C4-2B (cell line): ENCODE results near the gene SLC23A2.

ENCODE experiments used
- H3K27ac ChIP-seq: fragments of 450-650 bp; 2 replicates; pipeline ENCODE4 v1.5.1; 2017
- ZFX ChIP-seq: fragments of 450-650 bp; IDR thresholded peaks from 2 replicates; pipeline ENCODE4 v1.6.1; 2017
- TF ChIP-seq, protein P1 (sequence below): fragments of 450-650 bp; conservative IDR thresholded peaks from 2 replicates; pipeline ENCODE4 v1.5.1; 2017; ENCODE audit warnings: mild to moderate bottlenecking

SLC23A2 gene

DNA sequence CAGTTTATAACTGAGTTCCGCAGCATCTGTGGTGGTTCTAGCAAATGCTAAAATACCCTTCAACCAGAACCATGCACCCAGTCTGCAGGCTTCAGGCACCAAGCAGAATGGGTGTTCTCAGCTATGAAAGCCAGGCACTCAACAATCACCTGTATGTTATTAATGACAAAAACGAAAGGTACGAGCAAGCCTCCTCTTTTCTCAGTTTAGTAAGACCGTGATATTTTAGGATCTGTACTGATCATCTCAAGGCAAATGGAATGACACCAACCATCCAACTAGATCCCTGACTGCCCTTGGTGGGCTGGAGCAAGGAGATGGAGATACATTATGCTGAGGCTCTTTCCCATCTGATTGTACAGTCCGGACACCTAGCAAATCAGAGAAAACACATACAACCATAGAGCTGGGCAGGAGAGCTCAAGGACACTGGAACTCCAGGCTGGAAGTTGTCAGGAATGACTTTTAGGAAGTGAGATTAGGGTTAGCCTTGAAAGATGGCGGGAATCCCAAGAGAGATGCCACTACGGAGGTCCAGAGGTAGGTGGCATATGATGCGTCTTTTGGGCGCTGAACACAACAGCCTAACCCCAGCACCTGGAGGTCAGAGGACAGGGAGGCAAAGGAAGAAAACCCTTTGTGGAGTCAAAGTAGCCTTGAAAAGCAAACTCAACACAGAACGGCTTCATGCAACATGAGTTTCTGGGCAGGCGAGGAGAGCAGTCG, 33.4 kb downstream of the SLC23A2 start:
- TF ChIP-seq ZFX, result no peak
- TF ChIP-seq, protein P1, sequence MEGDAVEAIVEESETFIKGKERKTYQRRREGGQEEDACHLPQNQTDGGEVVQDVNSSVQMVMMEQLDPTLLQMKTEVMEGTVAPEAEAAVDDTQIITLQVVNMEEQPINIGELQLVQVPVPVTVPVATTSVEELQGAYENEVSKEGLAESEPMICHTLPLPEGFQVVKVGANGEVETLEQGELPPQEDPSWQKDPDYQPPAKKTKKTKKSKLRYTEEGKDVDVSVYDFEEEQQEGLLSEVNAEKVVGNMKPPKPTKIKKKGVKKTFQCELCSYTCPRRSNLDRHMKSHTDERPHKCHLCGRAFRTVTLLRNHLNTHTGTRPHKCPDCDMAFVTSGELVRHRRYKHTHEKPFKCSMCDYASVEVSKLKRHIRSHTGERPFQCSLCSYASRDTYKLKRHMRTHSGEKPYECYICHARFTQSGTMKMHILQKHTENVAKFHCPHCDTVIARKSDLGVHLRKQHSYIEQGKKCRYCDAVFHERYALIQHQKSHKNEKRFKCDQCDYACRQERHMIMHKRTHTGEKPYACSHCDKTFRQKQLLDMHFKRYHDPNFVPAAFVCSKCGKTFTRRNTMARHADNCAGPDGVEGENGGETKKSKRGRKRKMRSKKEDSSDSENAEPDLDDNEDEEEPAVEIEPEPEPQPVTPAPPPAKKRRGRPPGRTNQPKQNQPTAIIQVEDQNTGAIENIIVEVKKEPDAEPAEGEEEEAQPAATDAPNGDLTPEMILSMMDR, result no peak
- H3K27ac ChIP-seq, result no peak overlapping the region; the same call in 1 of the 2 replicates

DNA sequence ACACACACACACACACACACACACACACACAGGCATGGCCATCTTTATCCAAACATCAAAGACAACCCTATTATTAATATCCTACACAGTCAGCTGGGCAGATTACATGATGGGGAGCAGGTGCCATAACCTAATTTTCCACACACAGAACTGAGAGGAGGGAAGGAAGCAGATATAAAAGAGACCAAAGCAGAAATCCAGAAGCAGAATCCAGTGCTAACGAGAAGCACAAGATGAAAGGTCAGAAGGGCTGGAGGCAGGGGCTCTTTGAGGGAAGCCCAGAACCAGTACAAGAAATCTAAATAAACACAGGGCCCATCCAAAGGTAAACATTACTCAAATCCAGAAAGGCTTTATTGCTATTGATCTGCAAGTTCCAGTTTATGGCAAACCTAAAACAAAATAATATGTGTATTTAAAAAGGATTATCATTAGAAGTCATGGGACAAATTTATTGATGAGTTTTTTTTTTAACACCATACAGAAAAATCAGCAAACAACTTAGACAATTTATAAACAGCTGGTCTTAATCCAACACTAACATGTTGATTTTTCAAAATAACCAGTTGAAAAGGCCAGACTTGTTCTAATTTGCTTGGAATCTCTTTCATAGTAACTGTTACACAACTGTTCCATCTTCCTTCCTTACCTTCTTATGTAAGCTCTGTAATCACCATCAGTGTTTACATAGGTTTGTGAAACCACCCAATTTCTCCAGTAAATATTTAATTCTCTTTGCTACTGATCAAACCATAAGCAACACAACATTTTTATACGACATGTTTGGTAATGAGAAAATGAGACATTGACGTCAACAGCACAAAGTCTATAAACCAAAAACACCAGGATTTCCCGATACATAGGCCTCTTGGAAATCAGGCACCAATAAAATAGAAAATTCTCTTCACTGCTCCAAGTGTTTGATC, 34.2 kb downstream of the SLC23A2 start:
- no peak for TF ChIP-seq ZFX
- TF ChIP-seq, protein P1, result no peak
- H3K27ac ChIP-seq, result no peak overlapping the region; the same call in 1 of the 2 replicates

DNA sequence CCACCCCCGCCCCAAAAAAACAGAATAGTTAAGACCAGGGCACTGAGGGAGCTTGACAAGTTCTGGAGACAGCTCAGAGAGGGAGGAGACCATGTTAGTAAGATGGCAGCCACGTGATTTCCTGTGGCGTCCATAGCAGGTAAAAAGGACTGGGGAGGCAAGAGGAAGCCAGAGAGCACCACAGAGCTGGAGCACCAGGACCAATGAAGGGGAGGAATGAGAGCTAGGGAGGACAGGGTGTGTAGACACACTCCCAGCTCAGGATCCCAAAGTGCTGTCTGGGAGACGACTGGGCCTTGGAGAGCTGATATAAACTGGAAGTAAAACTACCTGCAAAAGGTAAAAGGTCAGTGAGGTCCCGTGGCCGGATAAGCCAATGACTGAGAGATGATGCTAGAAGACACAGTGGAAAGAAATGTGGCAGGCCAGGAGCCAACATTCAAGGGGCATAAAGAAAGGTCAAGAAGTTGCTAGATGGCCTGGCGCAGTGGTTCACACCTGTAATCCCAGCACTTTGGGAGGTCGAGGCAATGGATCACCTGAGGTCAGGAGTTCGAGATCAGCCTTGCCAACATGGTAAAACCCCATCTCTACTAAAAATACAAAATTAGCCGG, 39.0 kb downstream of the SLC23A2 start:
- no peak for TF ChIP-seq ZFX
- TF ChIP-seq, protein P1, result no peak
- no peak overlapping the region for H3K27ac ChIP-seq

DNA sequence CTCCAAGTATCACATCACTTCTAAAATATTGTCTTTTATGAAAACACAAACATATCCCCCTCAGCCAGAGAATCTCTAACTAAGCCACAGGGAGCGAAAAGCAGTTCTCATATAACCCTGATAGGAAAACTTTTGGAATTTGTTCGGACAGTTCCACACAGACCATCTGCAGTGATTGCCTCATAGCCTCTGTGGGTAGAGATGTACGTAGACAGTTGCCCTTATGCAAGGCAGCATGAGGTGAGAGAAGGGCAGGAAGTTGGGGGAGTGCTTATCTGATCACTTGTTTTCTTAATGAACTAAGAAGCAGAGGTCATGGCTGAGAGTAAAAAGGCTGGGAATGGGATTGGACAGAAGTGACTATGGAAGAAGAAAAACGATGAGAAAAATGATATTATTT, 39.6 kb downstream of the SLC23A2 start:
- H3K27ac ChIP-seq, result no peak overlapping the region
- TF ChIP-seq, protein P1, result no peak
- TF ChIP-seq ZFX, result no peak

DNA sequence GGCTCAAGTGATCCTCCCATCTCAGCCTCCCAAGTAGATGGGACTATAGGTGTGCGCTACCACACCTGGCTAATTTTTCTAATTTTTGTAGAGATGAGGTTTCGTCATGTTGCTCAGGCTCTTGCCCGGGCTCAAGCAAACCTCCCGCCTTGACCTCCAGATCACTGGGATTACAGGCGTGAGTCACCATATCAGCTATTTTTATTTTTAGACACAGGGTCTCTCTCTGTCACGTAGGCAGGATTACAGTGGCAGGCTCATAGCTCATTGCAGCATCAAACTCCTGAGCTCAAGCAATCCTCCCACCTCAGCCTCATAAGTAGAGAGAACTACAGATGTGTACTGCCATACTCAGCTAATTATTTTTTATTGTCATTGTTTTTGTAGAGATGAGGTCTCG, 41.7 kb downstream of the SLC23A2 start:
- H3K27ac ChIP-seq, result no peak overlapping the region
- no peak for TF ChIP-seq ZFX
- TF ChIP-seq, protein P1, result no peak

DNA sequence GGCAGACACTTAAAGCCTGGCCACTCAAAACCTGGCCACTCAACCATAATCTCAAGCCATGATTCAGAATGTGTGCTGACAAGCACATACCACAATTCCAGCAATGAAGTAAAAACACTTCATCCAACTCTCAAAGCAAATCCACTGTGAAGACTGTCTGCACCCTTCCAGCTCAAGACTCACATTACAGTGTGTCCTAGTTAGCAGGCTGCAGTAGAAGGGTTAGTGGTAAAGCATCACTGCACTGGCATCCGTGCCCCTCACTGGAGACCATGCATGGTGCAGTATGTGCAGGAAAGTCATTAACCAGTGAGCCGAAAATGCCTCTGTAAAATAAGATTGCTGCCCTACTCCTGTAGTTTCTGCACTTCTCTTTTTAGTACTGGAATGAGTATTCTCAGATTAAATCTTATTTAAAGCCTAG, 43.4 kb downstream of the SLC23A2 start:
- H3K27ac ChIP-seq, result no peak overlapping the region
- TF ChIP-seq, protein P1, result no peak
- TF ChIP-seq ZFX, result no peak
